Measurements from ENCODE around the gene FKBP2. TPM values are rescaled to one million over a fixed set of nuclear protein-coding genes. Genes with fewer than 3 reads are reported as not detected.

The FKBP2 gene
- total and polyA plus RNA-seq, 2 of the 13 experiments (the other 11 are each of a cell fraction or from before 2014, with no cell fraction given), result 30.1 to 53.3 TPM

- no peak for TF ChIP-seq ZBTB40 (IDR thresholded peaks at IDR 0.05)
- 0 out of 2 replicates have a peak, but pooled peaks have one; percentile 13 for TF ChIP-seq ZBTB40 (CRISPR knock-in tag; IDR thresholded peaks at IDR 0.05)
- TF ChIP-seq ETS1 (CRISPR knock-in tag; IDR thresholded peaks at IDR 0.05), result no peak
- TF ChIP-seq POGZ (CRISPR knock-in tag; IDR thresholded peaks at IDR 0.05), result no peak
- TF ChIP-seq REL (CRISPR knock-in tag; conservative IDR thresholded peaks at IDR 0.05), result no peak
- TF ChIP-seq MAFK (conservative IDR thresholded peaks at IDR 0.05 in 1 of 2, IDR thresholded peaks at IDR 0.05 in 1 of 2; ENCODE audit: low read length in 2 of 2), result no peak
- TF ChIP-seq RNF2 (conservative IDR thresholded peaks at IDR 0.05; ENCODE audit: low read depth), result no peak
- no peak for TF ChIP-seq LRRFIP1 (CRISPR knock-in tag; conservative IDR thresholded peaks at IDR 0.05)
- no peak; the same call in 1 of the 2 replicates for TF ChIP-seq UBTF (CRISPR knock-in tag; IDR thresholded peaks at IDR 0.05)
- TF ChIP-seq HOXD1 (CRISPR knock-in tag; IDR thresholded peaks at IDR 0.05), result no peak
- TF ChIP-seq JARID2 (CRISPR knock-in tag; IDR thresholded peaks at IDR 0.05; ENCODE audit: insufficient replicate concordance), result no peak
- TF ChIP-seq JDP2 (CRISPR knock-in tag; IDR thresholded peaks at IDR 0.05; ENCODE audit: borderline replicate concordance), result no peak
- no peak for TF ChIP-seq ZKSCAN5 (CRISPR knock-in tag; IDR thresholded peaks at IDR 0.05)
Measured at GRCh38 chr11:64284962-64285884, 44.3 kb downstream of the FKBP2 start, which contains the start of gene GPR137 (continued).

Data from HepG2 (cell line).